G401.6 (cell line): Measurements from ENCODE around the gene SP3.

ENCODE experiments used
- FAIRE-seq: peaks from 2 replicates; lab custom pipeline; 2012; peaks lifted over from hg19 to GRCh38; lab: Jason Lieb, UNC

Gene SP3

GRCh38 chr2:173942861-173943523 is 22.2 kb downstream of the SP3 start:
- FAIRE-seq = no peak

- no peak for FAIRE-seq
Observed at GRCh38 chr2:173941567-173941966, 23.6 kb downstream of the SP3 start.

GRCh38 chr2:173940208-173941020 is 24.8 kb downstream of the SP3 start:
- FAIRE-seq = no peak

- no peak for FAIRE-seq
Observed at GRCh38 chr2:173938700-173939384, 26.3 kb downstream of the SP3 start.

- no peak for FAIRE-seq
Observed at GRCh38 chr2:173935305-173935704, 29.9 kb downstream of the SP3 start.

- FAIRE-seq = no peak
Observed at GRCh38 chr2:173934895-173935294, 30.3 kb downstream of the SP3 start.

GRCh38 chr2:173931751-173932150 is 33.4 kb downstream of the SP3 start:
- no peak for FAIRE-seq

- no peak for FAIRE-seq
Observed at GRCh38 chr2:173929441-173929840, 35.7 kb downstream of the SP3 start.

GRCh38 chr2:173926875-173927274 is 38.3 kb downstream of the SP3 start:
- no peak for FAIRE-seq

GRCh38 chr2:173924285-173924684 is 40.9 kb downstream of the SP3 start:
- FAIRE-seq = no peak

- FAIRE-seq = no peak
Observed at GRCh38 chr2:173922760-173923159, 42.4 kb downstream of the SP3 start.

- no peak for FAIRE-seq
Observed at GRCh38 chr2:173922068-173922467, 43.1 kb downstream of the SP3 start.

- FAIRE-seq = peak; percentile 36
Observed at GRCh38 chr2:173914055-173914927, 50.9 kb downstream of the SP3 start.

- FAIRE-seq = no peak
Observed at GRCh38 chr2:173909846-173910245, 55.3 kb downstream of the SP3 start.

GRCh38 chr2:173906626-173907025 is 58.5 kb downstream of the SP3 start:
- FAIRE-seq = no peak

- FAIRE-seq = no peak
Observed at GRCh38 chr2:173903601-173904394, 61.4 kb downstream of the SP3 start.

- no peak for FAIRE-seq
Observed at GRCh38 chr2:173898996-173899395, 66.2 kb downstream of the SP3 start.

- FAIRE-seq = no peak
Observed at GRCh38 chr2:173898178-173898668, 67.0 kb downstream of the SP3 start.

GRCh38 chr2:173896755-173897154 is 68.4 kb downstream of the SP3 start:
- FAIRE-seq = no peak

- no peak for FAIRE-seq
Observed at GRCh38 chr2:173892341-173892740, 72.8 kb downstream of the SP3 start.
